SW480 (cell line): ENCODE measurements around the gene RNF126.
"Not testable (repeated sequence)": the region's sequence is repeated elsewhere in the genome, so short reads cannot be mapped to it uniquely, and the experiment has no call there.

Experiments used
- DNase-seq: peaks from one replicate; pipeline ENCODE4 v3.0.0-alpha.2; 2016; ENCODE audit warnings: low spot score

Gene RNF126

DNA sequence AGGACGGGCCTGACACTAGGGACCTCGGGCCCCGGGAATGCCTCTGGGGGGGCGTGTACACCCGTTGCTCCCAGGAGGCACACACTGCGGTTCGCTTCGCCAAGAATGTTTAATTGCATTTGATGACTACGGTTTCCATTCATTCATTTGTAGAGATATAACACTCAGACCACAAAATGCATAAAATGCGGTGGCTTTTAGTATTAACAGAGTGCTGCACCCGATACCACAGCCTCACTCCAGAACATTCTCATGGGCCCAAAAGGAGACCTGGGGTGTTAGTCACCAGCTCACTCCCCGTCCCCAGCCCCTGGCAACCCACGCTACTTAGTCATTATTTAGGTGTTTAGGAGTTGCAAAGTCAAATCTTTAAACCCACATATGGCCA is 51.5 kb downstream of the RNF126 start:
- DNase-seq: peak; percentile 94

DNA sequence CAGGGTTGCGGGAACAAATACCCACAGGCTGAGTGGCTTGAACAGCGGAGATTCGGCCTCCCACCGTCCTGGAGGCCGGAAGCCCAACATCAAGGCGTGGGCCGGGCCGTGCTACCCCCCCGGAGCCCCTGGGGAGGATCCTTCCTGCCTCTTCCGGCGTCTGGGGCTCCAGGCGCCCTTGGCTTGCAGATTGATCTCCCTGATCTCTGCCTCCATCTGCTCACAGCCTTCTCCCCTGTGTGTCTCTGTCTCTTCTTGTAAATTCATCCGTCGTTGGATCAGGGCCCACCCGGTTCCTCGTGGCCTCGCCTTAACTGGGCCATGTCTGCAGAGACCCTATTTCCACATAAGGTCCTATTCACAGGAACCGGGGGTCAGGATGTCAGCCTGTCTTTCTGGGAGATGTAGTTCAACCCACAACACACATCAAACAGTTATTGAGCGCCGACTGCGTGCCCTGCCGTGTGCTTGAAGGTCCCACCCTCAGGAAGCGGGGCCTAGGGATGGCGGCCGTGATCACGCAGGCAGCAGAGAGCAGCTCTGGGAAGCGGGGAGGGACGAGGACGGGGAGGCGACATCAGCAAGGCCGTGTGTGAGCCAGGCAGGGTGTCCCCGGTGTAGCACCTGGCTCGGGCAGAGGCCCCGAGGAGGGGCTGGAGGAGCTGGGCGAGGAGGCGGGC is 52.1 kb downstream of the RNF126 start:
- peak; percentile 77 for DNase-seq

DNA sequence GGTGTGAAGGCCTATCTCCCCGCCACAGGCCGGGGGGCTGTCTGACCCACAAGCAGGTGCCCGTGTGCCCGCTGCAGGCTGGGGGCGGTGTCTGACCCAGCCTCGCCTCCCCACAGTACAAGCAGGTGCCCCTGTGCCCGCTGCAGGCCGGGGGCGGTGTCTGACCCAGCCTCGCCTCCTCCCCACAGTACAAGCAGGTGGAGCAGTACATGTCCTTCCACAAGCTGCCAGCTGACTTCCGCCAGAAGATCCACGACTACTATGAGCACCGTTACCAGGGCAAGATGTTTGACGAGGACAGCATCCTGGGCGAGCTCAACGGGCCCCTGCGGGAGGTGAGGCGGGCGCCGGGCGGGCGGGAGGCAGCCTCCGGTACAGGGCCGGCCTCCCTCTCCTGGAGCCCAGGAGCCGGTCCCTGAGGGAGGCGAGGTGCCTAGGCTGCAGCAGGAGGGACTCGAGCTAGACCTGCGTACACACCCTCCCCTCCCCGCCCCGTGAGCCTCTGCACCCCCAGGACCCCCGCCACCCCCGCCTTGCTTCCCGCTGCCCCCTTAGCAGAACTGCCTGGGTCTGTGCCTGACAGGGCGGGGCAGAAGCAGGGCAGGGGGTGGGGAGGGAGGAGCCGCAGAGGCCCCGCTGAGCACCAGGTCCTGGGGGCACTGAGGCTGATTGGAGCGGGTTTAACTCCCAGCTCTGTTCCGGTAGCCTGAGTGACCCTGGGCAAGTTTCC is 52.8 kb downstream of the RNF126 start:
- peak; percentile 76 for DNase-seq

DNA sequence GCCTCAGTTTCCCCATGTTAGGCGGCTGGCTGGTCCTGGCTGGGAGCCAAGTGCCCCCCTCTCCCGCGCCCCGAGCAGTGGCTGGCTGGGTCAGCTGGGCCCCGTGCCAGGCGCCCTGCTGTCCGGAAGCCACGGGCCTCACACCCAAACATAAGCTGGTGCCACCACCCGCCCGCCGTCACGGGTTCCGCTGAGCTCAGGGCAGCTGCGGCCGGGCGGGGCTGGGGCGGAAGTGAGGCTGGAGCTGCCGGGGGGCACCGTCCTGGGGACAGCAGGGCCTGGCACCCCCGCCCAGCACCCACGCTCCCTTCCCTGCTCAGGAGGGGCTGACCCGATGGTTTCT is 54.0 kb downstream of the RNF126 start:
- peak; percentile 37 for DNase-seq

DNA sequence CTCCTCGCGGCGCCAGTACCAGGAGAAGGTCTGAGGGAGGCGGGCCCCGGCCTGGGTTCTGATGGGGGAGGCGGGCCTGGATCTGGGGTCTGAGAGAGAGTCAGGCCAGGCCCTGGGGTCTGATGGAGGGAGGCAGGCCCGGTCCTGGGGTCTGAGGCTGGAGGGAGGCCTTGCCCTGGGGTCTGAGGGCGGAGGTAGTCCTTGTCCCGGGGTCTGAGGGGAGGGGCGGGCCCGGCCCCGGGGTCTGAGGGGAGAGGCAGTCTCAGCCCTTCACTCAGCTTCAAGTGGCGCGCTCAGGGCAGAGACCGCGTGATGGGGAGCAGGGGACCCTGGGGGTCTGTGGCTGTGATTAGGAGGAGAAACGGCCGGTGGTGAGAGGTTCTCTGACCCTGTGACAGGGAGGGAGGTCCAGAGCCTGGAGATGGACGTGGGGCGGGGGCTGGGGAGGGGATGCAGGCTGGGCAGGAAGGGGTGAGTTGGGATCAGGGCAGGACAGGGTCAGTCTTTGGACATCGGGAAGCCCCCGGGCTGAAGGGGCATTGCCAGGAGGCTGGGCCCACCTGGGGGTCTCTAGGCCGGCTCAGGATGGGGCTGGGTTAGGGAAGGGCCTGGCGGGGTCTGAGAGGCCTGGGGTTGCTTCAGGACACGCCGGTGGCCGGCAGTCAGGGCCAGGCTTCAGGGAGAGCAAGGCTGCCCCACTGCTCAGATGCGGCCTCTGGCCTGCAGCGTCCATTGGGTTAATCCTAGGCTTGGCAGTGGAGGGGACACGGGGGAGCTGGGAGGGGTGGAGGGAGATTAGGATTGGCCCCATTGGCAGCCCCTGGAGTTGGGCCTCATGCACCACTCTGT is 54.6 kb downstream of the RNF126 start:
- DNase-seq: no peak

DNA sequence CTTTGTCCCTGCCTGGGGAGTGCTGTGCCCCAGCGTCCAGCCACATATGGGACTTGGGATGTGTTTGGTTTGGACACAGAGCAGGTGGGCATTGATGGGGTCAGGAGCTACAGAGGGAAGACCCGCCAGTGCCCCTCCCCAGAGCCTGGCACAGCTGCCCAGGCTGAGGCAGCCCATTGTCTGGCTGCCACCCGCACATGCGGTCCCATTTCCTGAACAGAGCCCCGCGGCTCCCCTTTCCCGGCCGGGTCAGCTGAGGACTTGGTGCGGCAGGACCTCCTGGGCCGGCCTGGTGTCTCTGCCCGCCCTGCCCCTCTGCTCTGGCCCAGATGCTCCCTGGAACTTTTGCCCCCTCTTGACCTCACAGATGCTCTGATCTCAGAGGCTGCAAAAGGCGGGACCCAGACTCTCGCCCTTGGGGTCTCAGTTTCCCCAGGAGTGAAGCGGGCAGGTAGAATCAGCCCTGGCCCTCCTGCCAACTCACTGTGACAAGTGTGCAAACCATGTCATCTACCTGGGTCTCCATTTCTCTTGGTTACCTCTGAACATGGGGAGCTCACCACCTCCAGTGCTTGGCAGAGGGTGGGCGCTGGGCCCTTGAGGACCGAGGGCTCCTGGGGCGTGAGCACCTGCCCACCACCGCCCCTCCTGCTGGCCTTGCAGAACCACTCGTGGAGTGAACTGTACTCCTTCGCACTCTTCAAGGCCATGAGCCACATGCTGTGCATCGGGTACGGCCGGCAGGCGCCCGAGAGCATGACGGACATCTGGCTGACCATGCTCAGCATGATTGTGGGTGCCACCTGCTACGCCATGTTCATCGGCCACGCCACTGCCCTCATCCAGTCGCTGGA is 55.5 kb downstream of the RNF126 start:
- no peak for DNase-seq

DNA sequence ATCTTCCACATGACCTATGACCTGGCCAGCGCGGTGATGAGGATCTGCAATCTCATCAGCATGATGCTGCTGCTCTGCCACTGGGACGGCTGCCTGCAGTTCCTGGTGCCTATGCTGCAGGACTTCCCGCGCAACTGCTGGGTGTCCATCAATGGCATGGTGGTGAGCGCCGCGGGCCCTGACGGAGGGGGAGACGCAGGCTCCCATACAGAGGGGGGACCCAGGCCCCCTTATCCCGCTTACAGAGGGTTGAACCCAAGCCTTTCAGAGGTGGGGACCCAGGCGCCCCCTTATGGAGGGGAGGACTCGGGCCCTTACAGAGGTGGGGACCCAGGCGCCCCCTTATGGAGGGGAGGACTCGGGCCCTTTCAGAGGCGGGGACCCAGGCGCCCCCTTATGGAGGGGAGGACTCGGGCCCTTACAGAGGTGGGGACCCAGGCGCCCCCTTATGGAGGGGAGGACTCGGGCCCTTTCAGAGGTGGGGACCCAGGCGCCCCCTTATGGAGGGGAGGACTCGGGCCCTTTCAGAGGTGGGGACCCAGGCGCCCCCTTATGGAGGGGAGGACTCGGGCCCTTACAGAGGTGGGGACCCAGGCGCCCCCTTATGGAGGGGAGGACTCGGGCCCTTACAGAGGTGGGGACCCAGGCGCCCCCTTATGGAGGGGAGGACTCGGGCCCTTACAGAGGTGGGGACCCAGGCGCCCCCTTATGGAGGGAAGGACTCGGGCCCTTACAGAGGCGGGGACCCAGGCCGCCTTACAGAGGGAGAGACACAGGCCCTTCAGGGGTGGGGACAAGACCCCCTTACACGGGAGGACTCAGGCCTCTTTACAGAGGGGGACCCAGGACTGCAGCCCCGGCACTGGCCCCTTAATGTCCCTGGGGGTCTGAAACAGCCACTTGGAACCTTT is 57.7 kb downstream of the RNF126 start:
- not testable (repeated sequence) for DNase-seq

DNA sequence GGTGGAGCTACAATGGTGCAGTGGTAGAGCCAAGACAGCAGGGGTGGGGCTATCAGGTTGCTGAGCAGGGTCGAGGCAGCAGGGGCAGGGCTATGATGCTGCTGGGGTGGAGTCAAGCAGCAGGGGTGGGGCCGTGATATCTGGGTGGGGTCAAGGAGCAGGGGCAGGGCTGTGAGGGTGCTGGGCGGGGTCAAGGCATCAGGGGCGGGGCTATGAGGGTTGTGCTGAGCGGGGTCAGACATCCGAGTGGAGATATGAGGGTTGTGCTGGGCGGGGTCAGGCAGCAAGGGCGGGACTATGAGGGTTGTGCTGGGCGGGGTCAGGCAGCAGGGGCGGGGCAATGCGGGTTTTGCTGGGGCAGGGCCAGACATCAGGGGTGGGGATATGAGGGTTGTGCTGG is 58.7 kb downstream of the RNF126 start:
- DNase-seq: no peak

DNA sequence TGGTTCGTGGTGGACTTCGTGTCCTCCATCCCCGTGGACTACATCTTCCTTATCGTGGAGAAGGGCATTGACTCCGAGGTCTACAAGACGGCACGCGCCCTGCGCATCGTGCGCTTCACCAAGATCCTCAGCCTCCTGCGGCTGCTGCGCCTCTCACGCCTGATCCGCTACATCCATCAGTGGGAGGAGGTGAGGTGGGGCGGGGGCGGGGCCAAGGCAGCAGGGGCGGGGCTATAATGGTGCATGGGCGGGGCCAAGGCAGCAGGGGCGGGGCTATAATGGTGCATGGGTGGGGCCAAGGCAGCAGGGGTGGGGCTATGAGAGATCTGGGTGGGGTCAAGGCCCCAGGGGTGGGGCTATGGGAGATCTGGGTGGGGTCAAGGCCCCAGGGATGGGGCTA is 59.2 kb downstream of the RNF126 start:
- DNase-seq: not testable (repeated sequence)

DNA sequence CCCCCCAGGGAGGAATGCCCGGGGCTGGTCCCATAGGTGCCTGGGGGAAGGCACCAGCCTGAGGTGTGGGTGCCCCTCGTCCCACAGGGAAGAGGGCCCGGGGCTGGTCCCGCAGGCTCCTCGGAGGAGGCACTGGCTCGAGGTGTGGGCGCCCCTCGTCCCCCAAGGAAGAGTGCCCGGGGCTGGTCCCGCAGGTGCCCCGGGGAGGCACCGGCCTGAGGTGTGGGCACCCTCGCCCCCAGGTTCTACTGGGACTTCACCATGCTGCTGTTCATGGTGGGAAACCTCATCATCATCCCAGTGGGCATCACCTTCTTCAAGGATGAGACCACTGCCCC is 59.7 kb downstream of the RNF126 start:
- not testable (repeated sequence) for DNase-seq

DNA sequence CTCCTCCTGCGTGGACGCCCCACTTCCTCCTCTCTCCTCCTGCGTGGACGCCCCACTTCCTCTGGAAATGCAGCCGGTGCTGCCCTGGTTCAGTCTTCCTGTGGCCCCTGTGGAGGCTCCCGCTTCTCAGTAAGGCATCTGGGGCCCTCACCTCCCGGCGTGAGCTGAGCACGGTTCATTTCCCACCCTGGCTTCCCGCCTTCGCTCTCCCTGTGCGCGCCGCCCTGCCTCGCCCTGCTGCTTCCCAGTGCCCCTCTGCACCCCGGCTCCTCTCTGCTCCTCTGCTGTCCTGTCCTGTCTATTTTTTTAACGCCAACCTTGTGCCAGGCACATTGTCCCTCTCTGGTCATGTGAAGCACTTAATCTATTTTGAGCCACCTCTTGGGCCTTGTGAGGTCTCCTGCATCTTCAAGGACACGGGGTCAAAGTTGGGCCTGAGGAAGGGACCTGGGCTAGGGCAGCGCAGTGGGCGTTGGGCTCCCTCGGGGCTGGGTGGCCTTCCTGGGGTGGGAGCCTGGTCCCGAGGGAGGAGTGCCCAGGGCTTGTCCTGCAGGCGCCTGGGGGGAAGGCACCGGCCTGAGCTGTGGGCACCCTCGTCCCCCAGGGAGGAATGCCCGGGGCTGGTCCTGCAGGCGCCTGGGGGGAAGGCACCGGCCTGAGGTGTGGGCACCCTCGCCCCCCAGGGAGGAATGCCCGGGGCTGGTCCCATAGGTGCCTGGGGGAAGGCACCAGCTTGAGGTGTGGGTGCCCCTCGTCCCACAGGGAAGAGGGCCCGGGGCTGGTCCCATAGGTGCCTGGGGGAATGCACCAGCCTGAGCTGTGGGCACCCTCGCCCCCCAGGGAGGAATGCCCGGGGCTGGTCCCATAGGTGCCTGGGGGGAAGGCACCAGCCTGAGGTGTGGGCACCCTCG is 60.4 kb downstream of the RNF126 start:
- DNase-seq: no peak

DNA sequence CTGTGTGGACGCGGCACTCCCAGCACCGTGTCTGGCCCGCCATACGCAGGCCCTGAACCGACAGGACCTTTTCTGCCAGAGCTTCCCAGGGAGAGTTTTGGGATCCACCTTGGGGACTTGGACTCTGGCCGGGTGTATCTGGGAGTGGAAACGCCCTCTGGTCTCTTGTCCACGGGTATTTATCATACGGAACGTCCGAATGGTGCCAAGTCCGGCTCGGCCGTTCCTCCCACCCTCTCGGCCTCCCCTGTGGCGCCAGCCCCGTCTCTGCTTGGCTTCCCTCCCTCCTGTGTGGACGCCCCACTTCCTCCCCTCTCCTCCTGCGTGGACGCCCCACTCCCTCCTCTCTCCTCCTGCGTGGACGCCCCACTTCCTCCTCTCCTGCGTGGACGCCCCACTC is 61.2 kb downstream of the RNF126 start:
- DNase-seq: no peak

DNA sequence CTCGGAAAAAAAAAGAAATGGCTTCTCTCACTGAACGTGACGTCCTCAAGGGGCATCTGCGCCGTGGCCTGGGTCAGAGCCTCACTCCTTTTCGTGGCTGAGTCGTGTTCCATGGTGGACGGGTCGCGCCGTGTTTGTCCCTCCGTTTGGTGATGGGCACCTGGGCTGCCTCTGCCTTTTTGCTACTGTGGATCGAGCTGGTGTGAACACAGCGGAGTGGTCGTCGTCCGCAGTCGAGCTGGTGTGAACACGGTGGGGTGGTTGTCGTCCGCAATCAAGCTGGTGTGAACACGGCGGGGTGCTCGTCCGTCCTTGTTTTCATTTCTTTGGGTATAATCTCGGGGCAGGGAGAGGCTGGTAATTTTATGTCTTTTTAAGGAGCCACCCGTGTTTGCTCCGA is 61.7 kb downstream of the RNF126 start:
- no peak for DNase-seq
